Immature natural killer cell (primary cell): ENCODE results near the gene SH3TC2. TPM values are rescaled to one million over a fixed set of nuclear protein-coding genes. Genes with fewer than 3 reads are reported as not detected.

ENCODE experiments used
- DNase-seq, 3 donors: peaks; one replicate each; pipeline ENCODE4 v3.0.0; 2022; ENCODE audit warnings: mixed read lengths in 1 of 3
- H3K27ac Mint-ChIP-seq, 6 donors: one replicate each; pipeline ENCODE4 v1.8.0; 2020; ENCODE audit warnings: mixed read lengths in 6 of 6, mild to moderate bottlenecking in 5 of 6, inconsistent platforms in 4 of 6, moderate library complexity in 3 of 6
- H3K27me3 Mint-ChIP-seq, 3 donors: one replicate each; pipeline ENCODE4 v1.8.0; 2020 to 2021; ENCODE audit warnings: low read depth in 3 of 3, mild to moderate bottlenecking in 3 of 3, mixed read lengths in 3 of 3, moderate library complexity in 3 of 3, inconsistent platforms in 1 of 3
- H3K36me3 Mint-ChIP-seq, 3 donors: one replicate each; pipeline ENCODE4 v1.8.0; 2020; ENCODE audit warnings: mixed read lengths in 3 of 3, inconsistent platforms in 2 of 3, mild to moderate bottlenecking in 2 of 3
- H3K4me1 Mint-ChIP-seq, 2 donors: one replicate each; pipeline ENCODE4 v1.8.0; 2020; ENCODE audit warnings: inconsistent platforms in 2 of 2, mild to moderate bottlenecking in 2 of 2, mixed read lengths in 2 of 2, moderate library complexity in 1 of 2
- H3K4me3 Mint-ChIP-seq, 5 donors: one replicate each; pipeline ENCODE4 v1.8.0; 2020; ENCODE audit warnings: mild to moderate bottlenecking in 5 of 5, mixed read lengths in 5 of 5, inconsistent platforms in 3 of 5, moderate library complexity in 3 of 5
- H3K9me3 Mint-ChIP-seq, 6 donors: one replicate each; pipeline ENCODE4 v1.8.0; 2020; ENCODE audit warnings: mild to moderate bottlenecking in 6 of 6, mixed read lengths in 6 of 6, inconsistent platforms in 4 of 6, moderate library complexity in 3 of 6
- polyA plus RNA-seq, 3 donors: library from polyadenylated mRNA; unstranded; fragments of 300-500 nt; fragmentation: Illumina TruSeq; gene quantifications; one replicate each; pipeline ENCODE4 v1.2.3, GENCODE V29; 2021

Gene SH3TC2
- polyA plus RNA-seq, 3 donors from 2014 or later: 0.47 to 0.82 TPM; not detected in 1

DNA sequence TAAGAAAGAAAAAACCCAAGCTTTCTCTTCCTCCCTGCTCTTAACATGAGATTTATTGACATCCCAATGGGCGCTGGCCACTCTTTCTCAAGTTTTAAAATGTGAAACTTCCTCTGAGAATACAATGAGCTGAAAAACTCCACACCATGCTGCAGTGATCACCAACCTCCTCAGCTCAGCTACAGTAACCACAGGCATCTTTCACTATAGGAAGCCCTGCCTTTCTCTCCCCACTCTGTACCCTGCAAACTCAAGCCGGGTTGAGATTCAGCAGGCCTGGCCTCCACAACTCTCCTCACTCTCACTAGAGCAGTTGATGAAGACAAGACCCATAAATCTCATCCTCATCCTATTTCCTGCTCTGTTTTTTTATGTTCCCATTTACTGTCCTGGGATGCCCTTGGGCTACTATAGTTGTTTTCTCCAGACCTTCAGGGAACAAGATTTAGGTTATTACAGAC is 48.3 kb downstream of the SH3TC2 start:
- Mint-ChIP-seq H3K36me3 (no peaks in the 10 kb centered on the region), H3K4me1 (no peaks in the 10 kb centered on the region), H3K27me3 (peaks cover 0 to 3% (median 2%) of the 10 kb centered on the region in 3 donors), H3K4me3 (no peak overlapping the region), H3K27ac (no peak overlapping the region), H3K9me3 (no peaks in the 10 kb centered on the region)
- no peak for DNase-seq

DNA sequence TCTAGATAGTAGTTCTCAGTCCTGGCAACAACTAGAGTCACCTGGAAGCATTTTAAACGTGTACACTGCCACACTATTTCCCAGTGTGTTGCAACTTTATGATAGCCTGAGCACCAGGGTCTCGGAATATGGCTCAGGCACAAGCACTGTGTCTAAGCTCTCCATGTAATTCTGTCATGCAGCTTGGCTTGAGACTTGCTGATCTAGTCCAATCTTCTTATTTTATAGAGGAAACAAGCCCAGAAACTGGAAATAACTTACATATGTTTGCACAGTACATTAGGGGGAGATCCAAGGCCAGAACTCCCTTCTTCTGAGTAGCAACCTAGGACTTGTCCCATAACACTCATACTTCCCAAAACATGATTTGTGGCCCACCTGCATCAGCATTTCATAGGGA is 49.1 kb downstream of the SH3TC2 start:
- Mint-ChIP-seq H3K4me3 (no peak overlapping the region), H3K4me1 (no peaks in the 10 kb centered on the region), H3K27ac (no peak overlapping the region), H3K27me3 (peaks cover 0 to 3% (median 0%) of the 10 kb centered on the region in 3 donors), H3K36me3 (no peaks in the 10 kb centered on the region), H3K9me3 (no peaks in the 10 kb centered on the region)
- DNase-seq: no peak

DNA sequence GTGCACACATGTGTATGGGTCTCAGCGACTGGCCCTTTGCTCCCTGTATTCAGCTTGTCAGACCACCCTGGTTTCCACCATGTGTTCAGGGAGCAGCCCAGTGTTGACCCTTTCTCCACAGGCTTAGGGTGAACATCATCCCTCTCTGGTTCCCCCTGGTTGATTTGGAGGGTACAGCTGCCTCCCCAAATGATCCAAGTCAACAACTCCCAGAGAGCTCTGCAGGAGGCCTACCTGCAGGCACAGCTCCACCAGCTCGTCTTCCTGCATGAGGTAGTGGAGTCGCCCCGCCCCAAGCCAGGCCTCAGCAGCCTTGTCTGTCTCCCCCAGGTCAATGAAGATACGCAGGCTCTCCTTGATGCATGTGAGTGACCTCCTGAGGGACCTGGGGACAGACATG is 50.5 kb downstream of the SH3TC2 start:
- Mint-ChIP-seq H3K4me3 (no peak overlapping the region), H3K9me3 (no peaks in the 10 kb centered on the region), H3K27me3 (peaks cover 0 to 2% (median 0%) of the 10 kb centered on the region in 3 donors), H3K4me1 (no peaks in the 10 kb centered on the region), H3K27ac (no peak overlapping the region), H3K36me3 (no peaks in the 10 kb centered on the region)
- DNase-seq: no peak

DNA sequence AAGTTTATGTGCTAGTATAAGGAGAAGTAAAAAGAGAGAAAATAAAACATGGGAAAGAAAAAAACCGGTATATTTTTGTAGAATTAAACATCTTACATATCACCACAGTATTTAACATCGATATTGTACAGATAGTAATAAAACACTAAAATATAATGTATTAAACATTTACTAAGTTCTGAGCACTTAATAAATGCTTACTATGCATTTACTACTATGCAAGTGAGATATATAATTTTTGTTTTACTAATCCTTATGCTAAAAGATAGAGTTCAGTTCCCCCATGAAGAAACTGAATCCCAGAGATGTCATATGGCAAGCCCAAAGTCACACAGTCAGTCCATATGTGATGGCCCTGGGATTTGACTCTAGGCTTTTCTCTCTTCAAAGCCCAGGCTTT is 51.1 kb downstream of the SH3TC2 start:
- H3K9me3 Mint-ChIP-seq: no peaks in the 10 kb centered on the region
- peaks cover 0 to 1% (median 0%) of the 10 kb centered on the region in 3 donors for H3K27me3 Mint-ChIP-seq
- H3K4me1 Mint-ChIP-seq: no peaks in the 10 kb centered on the region
- H3K4me3 Mint-ChIP-seq: no peak overlapping the region
- no peak overlapping the region for H3K27ac Mint-ChIP-seq
- DNase-seq: no peak
- H3K36me3 Mint-ChIP-seq: no peaks in the 10 kb centered on the region

DNA sequence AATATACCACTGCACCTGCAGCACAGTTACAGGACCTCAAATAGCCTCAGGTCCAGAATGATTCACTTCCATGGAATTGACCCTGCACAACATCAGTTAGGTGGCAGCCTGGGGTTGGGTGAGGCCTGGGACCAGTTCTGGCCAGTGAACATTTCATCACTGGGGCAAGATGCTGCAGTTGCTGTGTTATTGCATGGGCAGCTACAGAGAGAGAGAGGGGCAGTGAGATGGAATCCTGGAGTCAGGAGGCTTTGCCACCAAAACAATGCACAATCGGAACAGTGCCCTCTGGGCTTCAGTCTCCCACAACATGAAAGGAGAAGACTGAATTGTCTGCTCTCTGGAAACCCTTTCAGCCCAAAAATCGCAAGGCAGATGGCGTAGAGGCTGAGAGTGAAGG is 51.8 kb downstream of the SH3TC2 start:
- Mint-ChIP-seq H3K36me3 (no peaks in the 10 kb centered on the region), H3K27me3 (peaks cover 0 to 1% (median 0%) of the 10 kb centered on the region in 3 donors), H3K4me3 (no peak overlapping the region), H3K4me1 (no peaks in the 10 kb centered on the region), H3K9me3 (no peaks in the 10 kb centered on the region), H3K27ac (no peak overlapping the region)
- no peak for DNase-seq

DNA sequence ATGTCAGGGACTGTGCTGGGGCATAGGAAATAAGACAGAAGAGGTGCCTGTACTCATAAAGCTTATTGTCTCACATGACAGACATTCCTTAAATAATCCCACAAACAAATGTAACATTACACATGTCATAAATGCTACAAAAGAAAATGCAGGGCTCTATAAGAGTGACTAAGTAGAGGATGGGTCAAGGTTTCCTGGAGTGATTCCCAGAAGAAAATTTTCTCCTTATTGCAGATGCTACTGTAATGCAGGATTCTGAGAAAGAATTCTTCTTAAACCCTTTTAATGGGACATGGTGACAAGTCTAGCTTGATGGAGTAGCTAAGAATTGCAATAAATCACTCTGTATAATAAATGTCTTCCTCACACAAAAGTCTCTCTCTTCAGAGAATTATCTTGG is 55.7 kb downstream of the SH3TC2 start:
- no peak overlapping the region for H3K4me3 Mint-ChIP-seq

DNA sequence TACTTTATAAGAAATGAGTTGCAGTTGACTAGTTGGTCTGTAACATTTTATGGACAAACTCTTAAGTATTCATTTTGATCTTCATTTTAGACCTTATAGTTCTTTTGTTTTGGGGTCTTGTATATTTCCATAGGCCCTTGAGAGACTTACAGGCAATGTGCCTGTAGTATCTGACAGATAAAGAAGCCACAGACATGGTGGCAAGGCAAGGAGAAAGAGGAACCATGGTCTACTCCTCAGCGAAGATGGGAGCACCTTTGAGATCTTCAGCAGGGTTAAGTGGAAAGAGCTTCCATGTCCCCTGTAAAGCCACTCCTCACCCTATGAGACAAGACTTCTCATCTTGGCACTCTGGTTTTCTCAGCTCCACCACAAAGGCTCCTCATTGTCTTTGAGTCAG is 56.4 kb downstream of the SH3TC2 start:
- Mint-ChIP-seq H3K27ac (no peak overlapping the region), H3K27me3 (peaks cover 0 to 3% (median 2%) of the 10 kb centered on the region in 3 donors), H3K4me3 (no peak overlapping the region), H3K36me3 (no peaks in the 10 kb centered on the region), H3K4me1 (no peaks in the 10 kb centered on the region), H3K9me3 (no peaks in the 10 kb centered on the region)
- DNase-seq: no peak

More for the DNA sequence above, 55.7 kb downstream of the SH3TC2 start:
- no peak overlapping the region for H3K27ac Mint-ChIP-seq
- no peaks in the 10 kb centered on the region for H3K9me3 Mint-ChIP-seq
- DNase-seq: no peak
- H3K36me3 Mint-ChIP-seq: no peaks in the 10 kb centered on the region
- no peaks in the 10 kb centered on the region for H3K4me1 Mint-ChIP-seq
- peaks cover 0 to 3% (median 2%) of the 10 kb centered on the region in 3 donors for H3K27me3 Mint-ChIP-seq

DNA sequence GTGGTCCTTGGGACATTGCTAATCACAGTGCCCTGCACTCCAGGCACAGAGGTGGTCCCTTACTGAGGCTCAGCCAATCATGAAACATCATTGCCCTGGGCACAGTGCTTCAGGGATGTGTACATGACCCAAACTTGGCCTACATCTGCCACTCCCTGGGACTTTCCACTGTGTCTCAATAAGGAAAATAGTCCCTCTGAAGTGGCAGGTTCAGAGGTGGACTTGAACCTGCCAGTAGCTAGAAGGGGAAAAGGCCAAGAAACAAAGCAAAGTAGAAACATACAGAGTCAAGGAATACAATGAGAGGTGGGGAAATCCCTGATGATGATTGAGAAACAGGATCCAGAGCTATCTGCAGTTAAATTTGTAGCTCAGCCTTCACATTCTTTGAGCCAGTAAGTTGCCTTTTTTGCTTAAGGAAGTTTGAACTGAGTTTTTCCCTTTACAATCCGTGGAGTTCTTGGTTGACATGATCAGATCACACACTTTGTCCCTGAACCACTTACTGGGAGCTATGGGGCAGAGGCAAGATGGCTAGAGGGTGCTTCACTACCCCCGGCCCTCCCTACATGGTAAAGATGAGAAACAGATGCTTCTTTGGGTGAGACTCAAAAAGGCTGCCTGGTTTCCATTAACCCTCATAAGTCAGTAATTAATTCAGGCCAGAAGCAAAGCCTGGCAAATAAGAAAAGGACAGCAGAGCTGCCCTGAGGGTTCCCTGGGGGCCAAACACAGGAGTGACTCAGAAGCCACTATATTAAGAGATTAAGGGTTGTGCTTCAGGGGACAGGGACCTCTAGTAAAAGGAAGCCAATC is 57.6 kb downstream of the SH3TC2 start:
- Mint-ChIP-seq H3K9me3 (no peaks in the 10 kb centered on the region), H3K4me3 (no peak overlapping the region), H3K27me3 (peaks cover 2 to 3% (median 3%) of the 10 kb centered on the region in 3 donors), H3K36me3 (no peaks in the 10 kb centered on the region), H3K4me1 (no peaks in the 10 kb centered on the region), H3K27ac (no peak overlapping the region)
- DNase-seq: no peak

DNA sequence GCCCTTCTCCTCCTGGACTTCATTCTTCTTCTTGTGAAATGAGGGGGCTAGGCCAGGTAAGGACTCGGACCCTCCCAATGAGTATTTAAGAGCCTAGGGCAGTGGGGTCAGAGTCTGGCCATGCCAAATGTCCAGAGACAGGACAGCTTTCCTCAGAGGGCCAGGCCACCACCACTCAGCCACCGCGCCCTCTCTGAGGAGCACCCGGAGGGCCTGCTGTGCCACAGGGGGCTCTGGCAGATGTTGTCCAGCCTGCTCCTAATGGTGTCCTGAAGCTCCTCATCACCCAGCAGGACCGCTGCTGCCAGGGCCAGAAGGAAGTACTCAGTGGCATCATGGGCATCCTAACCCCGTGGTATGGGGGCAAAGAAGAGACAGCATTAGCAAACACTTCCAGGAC is 58.3 kb downstream of the SH3TC2 start:
- H3K4me3 Mint-ChIP-seq: no peak overlapping the region
- DNase-seq: no peak
- H3K4me1 Mint-ChIP-seq: no peaks in the 10 kb centered on the region
- peaks cover 2 to 7% (median 3%) of the 10 kb centered on the region in 3 donors for H3K27me3 Mint-ChIP-seq
- no peaks in the 10 kb centered on the region for H3K36me3 Mint-ChIP-seq
- H3K27ac Mint-ChIP-seq: no peak overlapping the region
- H3K9me3 Mint-ChIP-seq: no peaks in the 10 kb centered on the region

DNA sequence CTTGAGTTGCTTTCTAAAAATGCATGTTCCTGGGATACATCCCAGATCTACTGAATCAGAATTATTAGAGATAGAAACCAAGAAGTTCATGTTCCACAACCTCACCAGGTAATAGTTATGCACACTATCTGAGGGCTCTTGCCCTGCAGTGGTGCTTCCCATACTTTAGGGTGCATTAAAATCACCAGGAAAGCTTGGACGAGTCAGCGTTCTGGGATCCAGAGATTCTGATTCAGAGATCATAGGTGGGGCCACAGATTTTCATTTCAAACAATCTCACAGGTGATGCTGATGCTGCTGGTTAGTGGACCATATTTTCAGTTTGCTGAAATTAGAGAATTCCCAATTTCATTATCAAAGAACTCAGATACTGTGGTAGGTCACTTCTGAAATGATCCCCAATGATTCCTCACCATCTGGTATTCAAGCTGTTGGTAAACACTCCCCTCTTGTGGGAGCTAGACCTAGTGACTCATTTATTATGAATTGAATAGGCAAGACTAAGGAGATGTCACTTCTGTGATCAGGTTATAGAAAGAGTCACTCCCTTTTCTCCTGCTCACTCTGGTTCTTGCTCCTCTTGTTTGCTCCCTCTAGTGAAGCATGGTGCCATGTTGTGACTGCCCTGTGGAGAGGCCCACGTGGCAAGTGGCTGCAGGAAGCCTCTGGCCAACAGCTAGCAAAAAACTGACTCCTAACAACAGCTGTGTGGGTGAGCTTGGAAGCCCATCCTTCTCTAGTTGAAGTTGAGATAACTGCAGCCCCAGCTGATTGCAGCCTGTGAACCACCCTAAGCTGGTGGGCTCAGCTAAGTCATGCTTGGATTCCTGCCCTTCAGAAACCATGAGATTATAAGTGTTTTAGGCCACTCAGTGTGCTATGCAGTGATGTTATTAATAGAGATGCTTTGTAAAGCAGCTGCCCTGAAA is 59.8 kb downstream of the SH3TC2 start:
- H3K4me1 Mint-ChIP-seq: peaks cover 1 to 4% of the 10 kb centered on the region in 2 donors
- no peak overlapping the region for H3K27ac Mint-ChIP-seq
- H3K9me3 Mint-ChIP-seq: no peaks in the 10 kb centered on the region
- no peak for DNase-seq
- no peak overlapping the region for H3K4me3 Mint-ChIP-seq
- no peaks in the 10 kb centered on the region for H3K36me3 Mint-ChIP-seq
- peaks cover 2 to 7% (median 3%) of the 10 kb centered on the region in 3 donors for H3K27me3 Mint-ChIP-seq

DNA sequence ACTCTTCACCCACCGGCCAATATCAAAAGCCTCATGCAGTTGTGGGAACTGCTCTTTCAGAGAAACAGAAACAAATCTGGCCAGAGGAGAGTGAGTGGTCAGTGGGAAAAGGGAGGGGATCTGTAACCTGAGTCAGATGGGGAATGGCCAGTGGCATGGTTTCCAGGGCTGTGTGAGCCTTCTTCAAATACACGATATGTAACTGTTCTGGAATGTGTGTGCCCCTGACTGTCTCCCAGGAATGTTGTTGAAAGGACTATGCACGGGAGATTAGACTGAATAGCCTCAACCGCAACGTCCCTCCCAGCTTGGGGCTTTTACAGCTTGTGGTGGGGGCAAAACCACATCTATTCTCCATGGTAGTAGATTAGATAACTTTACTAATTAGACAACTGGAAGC is 60.8 kb downstream of the SH3TC2 start:
- H3K27me3 Mint-ChIP-seq: peaks cover 2 to 7% (median 3%) of the 10 kb centered on the region in 3 donors
- no peak overlapping the region for H3K27ac Mint-ChIP-seq

DNA sequence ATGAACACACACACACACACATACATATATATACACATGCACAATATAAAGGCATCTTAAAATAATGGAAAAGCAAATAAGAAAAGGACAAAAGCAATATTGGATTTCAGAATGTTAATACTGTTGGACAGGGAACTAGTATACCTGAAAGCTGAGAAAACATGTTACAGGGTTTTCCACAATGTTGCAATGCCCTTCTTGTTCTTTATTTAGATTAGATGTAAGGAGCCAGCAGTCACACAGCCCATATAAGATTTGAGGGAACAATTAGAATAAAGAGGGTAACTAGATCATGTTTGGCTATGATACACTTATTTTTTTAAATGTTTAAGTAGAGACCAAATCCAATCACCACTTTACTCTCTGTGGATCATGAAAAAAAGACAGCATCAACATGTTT is 61.7 kb downstream of the SH3TC2 start:
- Mint-ChIP-seq H3K36me3 (no peaks in the 10 kb centered on the region), H3K27ac (no peak overlapping the region), H3K9me3 (no peaks in the 10 kb centered on the region), H3K4me3 (no peak overlapping the region), H3K27me3 (peaks cover 2 to 7% (median 3%) of the 10 kb centered on the region in 3 donors), H3K4me1 (peaks cover 1 to 6% of the 10 kb centered on the region in 2 donors)
- DNase-seq: no peak

More for the DNA sequence above, 60.8 kb downstream of the SH3TC2 start:
- H3K4me3 Mint-ChIP-seq: no peak overlapping the region
- H3K9me3 Mint-ChIP-seq: no peaks in the 10 kb centered on the region
- peaks cover 1 to 6% of the 10 kb centered on the region in 2 donors for H3K4me1 Mint-ChIP-seq
- H3K36me3 Mint-ChIP-seq: no peaks in the 10 kb centered on the region
- DNase-seq: no peak

DNA sequence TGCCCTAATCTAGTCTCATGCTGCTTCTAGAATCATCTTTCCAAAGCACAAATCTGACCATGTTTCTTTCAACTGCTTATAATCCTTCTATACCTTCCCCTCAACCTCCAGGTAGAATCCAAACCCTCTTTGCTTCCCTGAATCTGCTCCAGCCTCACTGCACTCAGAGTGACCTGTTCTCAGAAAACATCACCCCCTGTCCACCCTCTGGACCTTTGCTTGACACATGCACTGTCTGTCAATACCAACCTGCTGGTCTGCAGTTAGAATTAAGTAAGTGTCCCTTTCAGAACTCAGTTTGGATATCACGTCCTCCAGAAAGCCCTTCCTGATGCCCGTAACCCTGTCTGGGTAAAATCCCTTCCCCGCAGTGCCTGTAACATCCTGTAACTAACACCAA is 63.1 kb downstream of the SH3TC2 start:
- Mint-ChIP-seq H3K36me3 (no peaks in the 10 kb centered on the region), H3K9me3 (no peaks in the 10 kb centered on the region), H3K4me1 (peaks cover 1 to 6% of the 10 kb centered on the region in 2 donors), H3K27ac (no peak overlapping the region), H3K4me3 (no peak overlapping the region), H3K27me3 (peaks cover 0 to 7% (median 0%) of the 10 kb centered on the region in 3 donors)
- no peak for DNase-seq
